Activated T-cell treated with anti-CD3 and anti-CD28 coated beads for 4 hours (primary cell): ENCODE measurements around the gene CRYGB.
"Not testable (repeated sequence)": the region's sequence is repeated elsewhere in the genome, so short reads cannot be mapped to it uniquely, and the experiment has no call there.

ENCODE experiments used
- DNase-seq: peaks from one replicate; pipeline ENCODE4 v3.0.0-alpha.2; 2020

The CRYGB gene

GRCh38 chr2:208148803-208149202, 2.8 kb upstream of the CRYGB start:
- no peak for DNase-seq

GRCh38 chr2:208147759-208148158, 1.8 kb upstream of the CRYGB start:
- DNase-seq = no peak

- no peak for DNase-seq
Measured at GRCh38 chr2:208147008-208147407, 1.1 kb upstream of the CRYGB start.

- DNase-seq = no peak
Measured at GRCh38 chr2:208142925-208143799, 2.8 kb downstream of the CRYGB start.

- DNase-seq = no peak
Measured at GRCh38 chr2:208142240-208142924, 3.6 kb downstream of the CRYGB start.

- DNase-seq = no peak
Measured at GRCh38 chr2:208139447-208139846, 6.5 kb downstream of the CRYGB start.

GRCh38 chr2:208138334-208138733, 7.6 kb downstream of the CRYGB start:
- DNase-seq = not testable (repeated sequence)

GRCh38 chr2:208136716-208137094, 9.3 kb downstream of the CRYGB start:
- no peak for DNase-seq

- DNase-seq = no peak
Measured at GRCh38 chr2:208135794-208136715, 9.9 kb downstream of the CRYGB start.

- DNase-seq = no peak
Measured at GRCh38 chr2:208134928-208135586, 10.9 kb downstream of the CRYGB start.

- no peak for DNase-seq
Measured at GRCh38 chr2:208130712-208131110, 15.2 kb downstream of the CRYGB start.

GRCh38 chr2:208129744-208130711, 15.9 kb downstream of the CRYGB start, which contains the start of gene CRYGC:
CRYGC (minus strand) TSS chr2:208129828; CDS start chr2:208129792, 36 bp downstream.
- DNase-seq = no peak

GRCh38 chr2:208128136-208128535, 17.8 kb downstream of the CRYGB start:
- no peak for DNase-seq

- DNase-seq = no peak
Measured at GRCh38 chr2:208127090-208127489, 18.9 kb downstream of the CRYGB start.

GRCh38 chr2:208125251-208125650, 20.7 kb downstream of the CRYGB start:
- DNase-seq = no peak

GRCh38 chr2:208124013-208124715, 21.8 kb downstream of the CRYGB start, which contains the start of gene CRYGD:
CRYGD (minus strand) TSS chr2:208124524; CDS start chr2:208124473, 51 bp downstream.
- DNase-seq = not testable (repeated sequence)

GRCh38 chr2:208122248-208122647, 23.7 kb downstream of the CRYGB start:
- no peak for DNase-seq

GRCh38 chr2:208118918-208119317, 27.0 kb downstream of the CRYGB start:
- no peak for DNase-seq

GRCh38 chr2:208117390-208117789, 28.6 kb downstream of the CRYGB start:
- not testable (repeated sequence) for DNase-seq

GRCh38 chr2:208112969-208113368, 33.0 kb downstream of the CRYGB start:
- DNase-seq = no peak
